Measurements from ENCODE around the gene BCAS1. TPM values are rescaled to one million over a fixed set of nuclear protein-coding genes. Genes with fewer than 3 reads are reported as not detected.

BCAS1 gene
- total and polyA plus RNA-seq, 2 donors (not counting 1 experiment from before 2014, with no cell fraction given): 0.97 to 1.1 TPM

- H3K4me2 ChIP-seq (replicated peaks; ENCODE audit: low read depth, low read length, poor library complexity, severe bottlenecking): no peak overlapping the region
- TF ChIP-seq, protein P1, sequence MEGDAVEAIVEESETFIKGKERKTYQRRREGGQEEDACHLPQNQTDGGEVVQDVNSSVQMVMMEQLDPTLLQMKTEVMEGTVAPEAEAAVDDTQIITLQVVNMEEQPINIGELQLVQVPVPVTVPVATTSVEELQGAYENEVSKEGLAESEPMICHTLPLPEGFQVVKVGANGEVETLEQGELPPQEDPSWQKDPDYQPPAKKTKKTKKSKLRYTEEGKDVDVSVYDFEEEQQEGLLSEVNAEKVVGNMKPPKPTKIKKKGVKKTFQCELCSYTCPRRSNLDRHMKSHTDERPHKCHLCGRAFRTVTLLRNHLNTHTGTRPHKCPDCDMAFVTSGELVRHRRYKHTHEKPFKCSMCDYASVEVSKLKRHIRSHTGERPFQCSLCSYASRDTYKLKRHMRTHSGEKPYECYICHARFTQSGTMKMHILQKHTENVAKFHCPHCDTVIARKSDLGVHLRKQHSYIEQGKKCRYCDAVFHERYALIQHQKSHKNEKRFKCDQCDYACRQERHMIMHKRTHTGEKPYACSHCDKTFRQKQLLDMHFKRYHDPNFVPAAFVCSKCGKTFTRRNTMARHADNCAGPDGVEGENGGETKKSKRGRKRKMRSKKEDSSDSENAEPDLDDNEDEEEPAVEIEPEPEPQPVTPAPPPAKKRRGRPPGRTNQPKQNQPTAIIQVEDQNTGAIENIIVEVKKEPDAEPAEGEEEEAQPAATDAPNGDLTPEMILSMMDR (IDR thresholded peaks at IDR 0.05): no peak
- no peak for TF ChIP-seq EZH2 (IDR thresholded peaks at IDR 0.05; ENCODE audit: borderline replicate concordance, insufficient read depth, low read depth, low read length, poor library complexity, severe bottlenecking)
- DNase-seq (no peak), ATAC-seq (ENCODE audit: low read depth) (no peak)
- H3K9ac ChIP-seq (ENCODE audit: low read length): no peak overlapping the region
- H3K79me2 ChIP-seq (ENCODE audit: control insufficient read depth, insufficient read depth, low read length): no peaks in the 10 kb centered on the region
- H3K4me1 Mint-ChIP-seq: peaks cover 13% of the 10 kb centered on the region
- no peak overlapping the region for H3K27ac Mint-ChIP-seq
- no peak overlapping the region for H3K4me3 ChIP-seq (ENCODE audit: control extremely low read depth in 1 of 5, extremely low read depth in 1 of 5, insufficient read depth in 1 of 5, low read depth in 2 of 5, low read length in 4 of 5)
- no peaks in the 10 kb centered on the region for H3K36me3 ChIP-seq (replicated peaks in 1 of 2; ENCODE audit: control extremely low read depth in 1 of 2, control insufficient read depth in 1 of 2, extremely low read depth in 1 of 2, insufficient read depth in 2 of 2, low read length in 1 of 2)
- peaks cover 0 to 4% (median 0%) of the 10 kb centered on the region in 3 donors for H3K9me3 ChIP-seq (ENCODE audit: control extremely low read depth in 1 of 3, control insufficient read depth in 2 of 3, insufficient read depth in 1 of 3, low read length in 2 of 3)
- no peak overlapping the region for H3K4me3 Mint-ChIP-seq
- no peak overlapping the region for H2AFZ ChIP-seq (ENCODE audit: insufficient read depth, low read depth, low read length, poor library complexity, severe bottlenecking)
- H4K20me1 ChIP-seq (ENCODE audit: control insufficient read depth, insufficient read depth, low read length, poor library complexity, severe bottlenecking): no peaks in the 10 kb centered on the region
- no peaks in the 10 kb centered on the region for H3K9me3 Mint-ChIP-seq (ENCODE audit: insufficient read depth)
- peaks cover 11% of the 10 kb centered on the region for H3K27me3 Mint-ChIP-seq
- POLR2A ChIA-PET: no interaction called here
- CTCF ChIA-PET: interaction anchor here (1.1 to 2.9 kb wide), 3 partner anchors 11 to 107 kb away, joined by 3 to 16 read pairs (median 4); no protein-coding TSS in a partner anchor
- intact Hi-C loops (cut with micrococcal nuclease): no loop called here
- H3K27me3 ChIP-seq (replicated peaks in 1 of 4; ENCODE audit: control extremely low read depth in 1 of 4, control insufficient read depth in 3 of 4, insufficient read depth in 4 of 4, low read length in 3 of 4): peaks cover 0 to 3% (median 0%) of the 10 kb centered on the region in 4 experiments
- no CpG with 5 or more reads among the region's 9 CpGs for WGBS (ENCODE audit: insufficient coverage)
- peaks cover 5 to 7% of the 10 kb centered on the region in 2 donors for H3K4me1 ChIP-seq (ENCODE audit: control insufficient read depth in 2 of 2, insufficient read depth in 2 of 2, low read length in 2 of 2)
- no peak overlapping the region for H3K27ac ChIP-seq (ENCODE audit: low read length in 2 of 2)
Observed at GRCh38 chr20:54093423-54094267, 23.3 kb upstream of the BCAS1 start.

DNA sequence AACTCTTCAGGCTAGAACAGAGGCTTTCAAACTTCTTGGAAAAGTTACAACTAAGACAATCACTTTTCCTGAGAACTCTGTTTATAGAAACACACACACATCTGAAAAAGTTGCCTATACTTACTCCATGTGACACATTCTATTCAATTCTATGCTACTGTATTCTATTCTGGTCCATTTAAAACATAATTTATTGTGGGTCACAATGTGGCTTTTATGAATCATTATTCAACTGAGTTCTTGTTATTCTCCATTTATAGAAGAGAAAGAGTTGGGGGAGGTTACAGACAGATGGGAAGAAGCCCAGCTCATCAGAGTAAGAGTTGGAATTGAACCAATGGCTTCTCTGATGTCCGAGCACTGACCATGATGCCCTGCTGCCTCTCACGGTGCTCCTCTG lies 21.6 kb upstream of the BCAS1 start:
- no peak for DNase-seq
- Mint-ChIP-seq H3K4me1 (peaks cover 13% of the 10 kb centered on the region), H3K4me3 (no peak overlapping the region), H3K9me3 (ENCODE audit: insufficient read depth) (no peaks in the 10 kb centered on the region), H3K27ac (no peak overlapping the region), H3K27me3 (peaks cover 9% of the 10 kb centered on the region)
- Histone ChIP-seq H3K27ac (ENCODE audit: low read length in 2 of 2) (no peak overlapping the region), H4K20me1 (ENCODE audit: control insufficient read depth, insufficient read depth, low read length, poor library complexity, severe bottlenecking) (no peaks in the 10 kb centered on the region), H3K4me1 (ENCODE audit: control insufficient read depth in 2 of 2, insufficient read depth in 2 of 2, low read length in 2 of 2) (peaks cover 5 to 7% of the 10 kb centered on the region in 2 donors), H3K4me3 (ENCODE audit: control extremely low read depth in 1 of 5, extremely low read depth in 1 of 5, insufficient read depth in 1 of 5, low read depth in 2 of 5, low read length in 4 of 5) (no peak overlapping the region), H3K9ac (ENCODE audit: low read length) (no peak overlapping the region), H3K4me2 (replicated peaks; ENCODE audit: low read depth, low read length, poor library complexity, severe bottlenecking) (no peak overlapping the region), H3K79me2 (ENCODE audit: control insufficient read depth, insufficient read depth, low read length) (no peaks in the 10 kb centered on the region), H3K9me3 (ENCODE audit: control extremely low read depth in 1 of 3, control insufficient read depth in 2 of 3, insufficient read depth in 1 of 3, low read length in 2 of 3) (peaks cover 0 to 4% (median 0%) of the 10 kb centered on the region in 3 donors), H2AFZ (ENCODE audit: insufficient read depth, low read depth, low read length, poor library complexity, severe bottlenecking) (no peak overlapping the region), H3K36me3 (replicated peaks in 1 of 2; ENCODE audit: control extremely low read depth in 1 of 2, control insufficient read depth in 1 of 2, extremely low read depth in 1 of 2, insufficient read depth in 2 of 2, low read length in 1 of 2) (no peaks in the 10 kb centered on the region), H3K27me3 (replicated peaks in 1 of 4; ENCODE audit: control extremely low read depth in 1 of 4, control insufficient read depth in 3 of 4, insufficient read depth in 4 of 4, low read length in 3 of 4) (no peaks in the 10 kb centered on the region)
- intact Hi-C loops (cut with micrococcal nuclease): no loop called here
- TF ChIP-seq, protein P1 (IDR thresholded peaks at IDR 0.05): no peak
- no peak for TF ChIP-seq EZH2 (IDR thresholded peaks at IDR 0.05; ENCODE audit: borderline replicate concordance, insufficient read depth, low read depth, low read length, poor library complexity, severe bottlenecking)
- ChIA-PET CTCF (interaction anchor here (0.6 to 2.2 kb wide), 3 partner anchors 13 to 556 kb away, joined by 3 to 6 read pairs (median 5); no protein-coding TSS in a partner anchor), POLR2A (no interaction called here)
- WGBS (ENCODE audit: insufficient coverage): 100% methylated on average over 1 of the region's 2 CpGs
- ATAC-seq (ENCODE audit: low read depth): no peak

All from B cell (primary cell).